GF-D8 (cell line): Measurements from ENCODE around the gene WDR82.

Experiments
- DNase-seq: peaks from one replicate; lab custom pipeline; 2025; lab: John Stamatoyannopoulos, UW

The WDR82 gene

DNA sequence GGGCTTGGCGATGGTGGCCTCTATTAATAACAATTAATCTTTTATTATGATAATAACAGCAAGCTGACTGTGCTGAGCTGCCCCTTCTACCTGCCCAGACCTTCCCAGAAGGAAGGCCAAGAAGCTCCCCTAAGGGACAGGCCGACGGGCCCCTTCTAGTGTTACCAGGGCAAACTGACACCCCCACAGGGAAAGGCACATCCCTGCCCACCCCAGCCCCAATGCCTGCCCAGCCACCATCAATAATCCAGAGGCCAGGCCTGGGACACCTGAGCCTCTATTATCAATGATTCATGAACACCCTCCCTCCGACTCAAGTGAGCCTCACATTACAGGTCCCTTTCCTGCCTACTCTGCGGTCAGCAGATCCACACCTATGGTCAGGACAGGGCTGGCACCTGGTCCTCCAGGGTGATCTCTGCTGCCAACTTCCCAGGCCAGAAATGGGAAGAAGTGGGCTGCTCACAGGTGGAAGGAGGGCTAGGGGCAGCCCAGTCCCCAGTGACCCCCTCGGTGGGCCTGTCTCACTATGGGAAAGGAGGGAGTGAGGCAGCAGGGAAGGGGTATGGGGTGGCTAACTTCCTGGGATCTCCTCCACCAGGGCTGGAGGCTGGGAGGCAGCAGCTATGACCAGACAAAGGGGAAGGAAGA, 41.3 kb downstream of the WDR82 start:
- no peak for DNase-seq

DNA sequence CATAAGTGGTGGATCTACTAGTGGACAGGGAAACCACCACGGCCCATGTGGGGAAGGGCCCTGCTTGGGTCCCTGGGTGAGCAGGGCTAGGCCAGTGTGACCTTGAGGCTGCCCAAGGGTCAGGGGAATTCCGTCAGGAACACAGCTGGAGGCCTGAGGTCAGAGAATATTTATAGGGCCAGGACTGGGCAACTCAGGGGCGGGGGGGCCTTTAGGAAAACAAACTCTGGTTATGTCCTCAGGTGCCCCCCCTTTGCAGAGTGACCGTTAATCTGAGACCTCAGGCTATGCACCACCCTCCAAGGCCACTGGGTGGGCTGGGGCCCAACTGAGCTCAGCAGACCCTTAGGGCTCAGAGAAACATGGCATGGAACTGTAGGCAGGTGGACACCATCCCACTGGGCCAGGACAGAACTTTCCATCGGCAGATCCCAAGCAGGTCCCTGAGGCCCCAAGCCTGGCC, 42.0 kb downstream of the WDR82 start:
- DNase-seq = no peak

DNA sequence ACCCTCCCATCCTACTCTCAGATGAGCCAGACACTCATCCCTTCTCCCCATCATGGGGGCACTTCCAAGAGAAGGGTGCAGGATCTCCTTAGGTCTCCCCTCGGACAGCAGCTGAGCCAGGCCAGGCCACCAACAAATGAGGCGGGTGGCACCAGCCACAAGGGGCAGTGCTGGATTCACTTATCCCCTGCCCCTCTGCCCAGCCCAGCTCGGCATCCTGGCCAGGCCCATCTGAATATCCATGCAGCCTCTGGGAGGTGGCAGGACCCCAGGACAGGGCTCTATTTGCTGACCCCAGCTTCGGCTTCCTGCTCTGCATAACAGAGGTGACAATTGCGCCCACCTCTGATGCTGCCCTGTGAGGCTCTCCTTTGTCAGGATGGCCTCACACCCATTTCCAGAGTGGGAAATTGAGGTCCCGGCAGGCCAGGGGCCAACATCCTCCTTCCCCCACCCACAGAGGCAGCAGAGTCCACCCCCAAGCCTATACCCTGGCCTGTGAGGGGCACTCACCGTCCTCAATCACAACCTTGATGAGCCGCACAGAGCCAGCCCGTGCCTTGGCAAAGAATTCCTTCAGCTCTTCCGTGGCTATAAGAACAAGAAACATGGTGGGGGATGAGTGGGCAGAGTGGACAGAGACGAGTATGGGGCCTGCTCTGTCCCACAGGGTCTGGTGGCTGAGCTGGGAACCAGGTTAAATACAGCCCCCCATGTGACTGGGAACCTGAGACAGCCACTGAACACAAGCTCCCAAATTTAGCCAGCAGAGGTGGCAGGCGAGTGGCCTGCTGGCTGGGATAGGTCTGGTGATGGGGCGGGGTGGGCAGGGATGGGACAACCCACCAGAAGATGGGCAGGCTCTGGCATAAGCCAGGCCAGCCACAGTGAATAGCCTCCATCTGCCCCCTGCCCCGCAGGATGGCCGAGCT, 43.7 kb downstream of the WDR82 start:
- DNase-seq = no peak

DNA sequence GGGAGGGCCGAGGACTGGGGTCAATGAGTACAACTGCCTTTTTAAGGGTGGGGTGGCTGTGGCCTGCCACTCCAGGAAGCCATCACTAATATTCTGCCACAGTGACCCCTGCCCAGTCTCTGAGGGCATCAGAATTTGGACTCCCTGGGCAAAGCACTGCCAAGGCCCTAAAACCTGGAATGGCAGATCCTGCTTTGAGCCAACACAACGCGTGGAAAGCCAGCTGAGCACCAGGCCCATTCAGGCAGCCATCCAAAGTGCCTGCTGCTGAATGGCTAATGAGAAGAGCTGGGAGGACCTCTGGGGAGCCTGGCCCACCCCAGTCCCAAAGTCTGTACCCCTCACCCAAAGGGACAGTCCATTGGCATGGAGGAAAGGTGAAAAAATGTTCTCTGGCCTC, 44.5 kb downstream of the WDR82 start:
- DNase-seq = no peak

DNA sequence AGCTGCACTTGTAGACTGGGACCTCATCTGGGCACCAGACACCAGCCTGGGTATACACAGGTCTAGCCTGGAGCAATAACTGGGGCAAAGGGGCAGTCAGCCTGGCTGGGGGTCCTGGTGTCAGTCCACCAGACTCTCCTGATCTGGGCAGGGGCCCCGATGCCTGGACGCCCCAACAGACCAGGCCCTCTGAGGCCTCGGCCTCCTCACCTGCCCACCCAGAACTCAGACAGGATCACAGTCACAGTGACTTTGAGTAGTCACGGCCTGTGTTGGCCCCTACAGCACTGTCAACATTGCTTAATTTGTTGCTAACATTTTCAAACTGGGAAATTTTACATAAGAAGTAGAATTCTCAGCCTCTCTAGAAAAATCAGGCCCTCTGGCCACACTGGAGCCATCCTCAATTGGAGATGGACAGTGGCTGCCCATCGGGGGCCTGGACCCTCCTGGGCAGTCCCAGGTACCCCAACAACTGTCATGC, 45.3 kb downstream of the WDR82 start:
- DNase-seq = no peak

DNA sequence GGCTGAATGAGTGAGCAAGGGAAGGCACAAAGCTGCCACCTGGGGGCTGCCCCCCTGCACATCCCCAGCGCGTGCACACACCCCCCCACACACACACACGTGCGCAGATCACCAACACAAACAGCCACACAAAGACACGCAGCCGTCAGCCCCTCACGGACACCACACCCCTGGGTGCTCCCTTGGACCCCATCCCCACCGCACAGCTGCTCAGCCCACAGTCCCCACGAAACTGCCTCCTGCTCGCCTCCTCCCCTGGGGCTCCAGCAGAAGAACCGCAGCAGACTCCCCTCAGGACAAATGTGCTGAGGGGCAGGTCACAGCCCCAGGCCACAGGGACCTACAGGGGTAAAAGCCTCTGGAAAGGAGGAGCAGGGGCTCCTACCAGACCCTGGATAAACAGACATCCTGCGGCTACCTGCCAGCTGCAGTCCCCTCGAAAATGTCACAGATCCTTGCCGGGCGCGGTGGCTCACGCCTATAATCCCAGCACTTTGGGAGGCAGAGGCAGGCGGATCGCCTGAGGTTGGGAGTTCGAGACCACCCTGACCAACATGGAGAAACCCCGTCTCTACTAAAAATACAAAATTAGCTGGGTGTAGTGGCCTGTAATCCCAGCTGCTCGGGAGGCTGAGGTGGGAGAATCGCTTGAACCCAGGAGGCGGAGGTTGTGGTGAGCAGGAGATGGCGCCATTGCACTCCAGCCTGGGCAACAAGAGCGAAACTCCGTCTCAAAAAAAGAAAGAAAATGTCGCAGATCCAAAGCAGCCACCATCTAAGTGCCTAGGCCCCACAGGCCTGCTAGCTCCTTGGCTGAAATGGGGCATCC, 46.0 kb downstream of the WDR82 start:
- DNase-seq = no peak

DNA sequence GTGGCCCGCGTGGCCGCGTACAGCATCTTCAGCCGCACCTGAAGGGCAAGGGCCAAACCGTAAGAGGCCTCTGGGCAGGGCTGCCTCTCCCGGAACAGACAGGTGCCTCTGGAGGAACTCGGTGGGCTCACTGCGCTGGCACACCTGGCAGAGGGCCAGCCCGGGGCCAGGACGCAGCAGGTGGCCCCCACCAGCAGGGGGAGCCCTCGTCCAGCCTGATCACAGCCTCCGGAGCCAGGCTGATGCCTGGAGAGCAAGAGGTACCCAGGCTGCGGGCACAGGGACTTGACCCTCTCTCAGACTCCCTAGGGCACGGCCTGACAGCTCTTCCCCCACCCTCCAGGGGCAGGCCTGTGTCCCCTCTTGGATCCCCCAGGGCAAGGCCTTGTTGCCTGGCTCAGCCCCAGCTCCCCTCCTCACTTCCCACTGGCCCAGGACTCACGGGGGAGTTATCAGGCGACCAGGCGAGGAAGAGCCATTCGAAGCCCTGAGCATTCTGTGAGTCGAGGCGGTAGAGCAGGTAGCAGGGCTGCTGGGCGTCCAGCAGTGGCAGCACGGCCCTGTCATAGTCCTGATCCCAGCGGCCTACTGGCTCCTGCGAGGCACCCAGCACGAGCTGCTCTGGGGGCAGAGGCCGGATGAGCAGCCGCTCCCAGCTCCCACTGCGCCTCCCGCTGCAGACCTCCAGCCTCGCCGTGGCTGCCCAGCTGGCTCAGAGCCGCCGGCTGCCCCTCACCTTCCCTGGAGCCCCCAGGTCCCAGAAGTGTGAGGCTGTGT, 46.8 kb downstream of the WDR82 start:
- DNase-seq = no peak

DNA sequence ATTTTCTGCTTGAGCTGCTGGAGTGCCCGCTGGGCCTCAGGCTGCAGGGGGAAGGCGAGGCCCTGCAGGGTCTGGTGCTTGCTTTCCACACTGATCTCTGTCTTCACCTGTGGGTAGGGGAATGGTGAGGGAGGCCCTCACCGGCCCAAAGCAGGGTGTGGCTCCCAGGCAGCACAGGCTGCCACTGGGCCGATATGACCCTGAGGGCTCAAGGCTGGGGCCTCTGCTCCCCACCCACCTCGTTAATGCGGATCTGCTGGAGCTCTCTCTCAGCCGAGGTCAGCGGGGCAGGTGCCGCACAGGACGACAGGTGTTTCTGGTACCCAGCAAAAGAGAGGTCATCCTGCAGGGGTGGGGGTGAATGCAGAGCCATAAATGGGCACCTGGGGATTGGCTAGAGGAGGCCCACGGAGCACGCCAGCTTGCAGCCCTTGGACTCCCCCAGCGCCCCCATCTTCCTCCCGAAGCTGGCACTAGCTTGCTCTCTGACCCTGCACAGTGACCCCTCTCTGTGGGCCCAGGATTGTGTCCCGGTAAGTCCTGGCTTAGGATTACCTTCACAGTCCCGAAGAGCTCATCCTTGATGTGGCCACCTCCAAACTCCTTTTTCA, 47.5 kb downstream of the WDR82 start:
- DNase-seq = no peak

DNA sequence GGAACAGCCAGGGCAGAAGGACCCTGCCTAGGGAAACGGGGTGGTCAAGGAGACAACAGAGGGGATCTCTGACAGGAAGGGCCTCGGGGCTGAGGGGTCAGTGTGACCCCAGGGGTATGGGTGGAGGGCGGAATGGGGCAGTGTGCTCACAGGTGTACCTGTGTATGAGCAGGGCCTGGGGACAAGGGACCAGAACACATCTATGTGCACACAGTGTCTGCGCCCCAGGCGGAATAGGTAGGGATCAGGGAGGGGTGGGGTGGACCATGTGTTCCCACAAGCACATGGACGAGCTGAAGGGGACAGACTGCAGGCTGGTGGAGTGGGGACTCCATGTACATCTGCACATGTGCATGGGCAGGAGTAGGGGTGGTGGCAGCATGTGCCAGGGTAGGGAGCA, 48.0 kb downstream of the WDR82 start:
- no peak for DNase-seq

DNA sequence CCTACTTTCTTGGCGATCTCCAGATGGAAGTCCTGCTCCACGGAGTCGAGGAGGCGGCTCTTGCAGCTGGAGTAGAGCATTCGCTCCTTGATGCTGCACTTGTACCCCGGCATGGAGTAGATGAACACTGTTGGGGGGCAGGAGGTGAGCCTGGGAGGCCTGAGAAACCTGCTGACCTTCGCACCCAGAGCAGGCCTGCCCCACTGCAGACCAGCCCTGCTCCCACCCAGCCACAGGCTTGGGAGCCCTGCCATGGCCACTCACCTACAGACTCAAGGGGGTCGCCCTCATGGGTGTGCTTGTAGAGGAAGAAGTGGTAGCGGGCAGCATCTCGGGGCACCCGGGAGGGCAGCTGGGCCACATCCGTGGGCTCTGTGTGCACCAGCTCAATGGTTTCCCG, 48.8 kb downstream of the WDR82 start:
- no peak for DNase-seq

DNA sequence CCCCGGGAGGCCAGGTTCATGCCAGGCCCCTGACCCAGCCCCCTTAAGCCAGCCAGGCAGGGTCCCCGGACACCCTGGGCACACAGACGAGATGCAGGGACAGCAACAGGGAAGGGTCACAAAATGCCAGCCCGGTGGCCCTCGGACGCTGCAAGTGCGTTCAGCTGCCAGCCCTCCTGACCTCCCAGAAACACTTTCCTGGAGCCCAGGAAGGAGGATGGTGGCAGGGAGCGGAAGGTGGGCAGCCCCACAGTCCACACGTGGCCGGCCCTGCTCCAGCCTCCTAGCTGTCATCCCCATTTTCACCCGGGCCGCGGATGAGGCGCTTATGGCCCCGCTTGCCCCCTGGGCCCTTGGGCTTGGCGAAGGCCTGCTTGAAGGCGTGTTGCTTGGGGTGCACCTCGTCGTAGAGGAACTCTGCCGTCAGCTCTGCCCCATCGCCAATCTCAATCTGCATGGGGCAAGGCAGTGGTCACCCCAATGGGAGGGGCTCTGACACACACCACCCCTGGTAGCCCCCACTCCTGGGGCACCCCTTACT, 49.6 kb downstream of the WDR82 start:
- no peak for DNase-seq

DNA sequence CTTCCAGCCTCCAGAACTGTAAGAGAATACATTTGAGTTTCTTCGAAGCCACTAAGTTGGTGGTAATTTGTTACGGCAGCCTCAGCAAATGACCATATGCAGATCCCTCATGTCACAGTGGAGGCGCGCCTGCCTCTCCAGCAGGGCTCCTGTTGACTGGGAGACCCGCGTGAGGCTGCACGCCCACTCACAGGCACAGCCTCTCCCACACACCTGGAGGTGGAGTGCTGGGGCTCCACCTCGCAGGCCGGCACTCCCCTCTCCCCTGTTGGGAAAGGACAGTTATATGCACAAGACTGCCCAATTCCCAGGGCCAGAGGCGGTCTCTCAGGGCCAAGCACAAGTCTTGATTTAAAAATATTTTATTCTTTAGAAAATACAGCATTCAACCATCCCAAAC, 50.2 kb downstream of the WDR82 start:
- no peak for DNase-seq

DNA sequence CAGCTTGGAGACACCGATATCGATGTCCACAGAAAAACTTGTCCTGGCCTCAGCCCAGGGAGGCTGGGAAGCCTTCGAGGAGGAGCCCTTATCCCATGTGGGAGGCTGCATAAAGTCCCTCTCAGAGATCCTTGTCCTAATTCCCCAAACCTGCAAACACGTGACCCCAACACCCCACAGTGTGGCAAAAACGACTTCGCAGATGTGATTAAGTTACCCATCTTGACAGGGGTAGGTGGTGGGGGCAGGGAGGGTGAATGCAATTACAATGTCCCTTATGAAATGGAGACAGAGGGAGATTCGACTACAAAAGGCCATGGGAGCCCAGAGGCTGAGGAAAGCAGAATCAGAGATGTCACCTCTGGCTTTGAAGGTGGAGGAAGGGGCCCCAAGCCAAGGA, 50.7 kb downstream of the WDR82 start:
- DNase-seq = no peak

DNA sequence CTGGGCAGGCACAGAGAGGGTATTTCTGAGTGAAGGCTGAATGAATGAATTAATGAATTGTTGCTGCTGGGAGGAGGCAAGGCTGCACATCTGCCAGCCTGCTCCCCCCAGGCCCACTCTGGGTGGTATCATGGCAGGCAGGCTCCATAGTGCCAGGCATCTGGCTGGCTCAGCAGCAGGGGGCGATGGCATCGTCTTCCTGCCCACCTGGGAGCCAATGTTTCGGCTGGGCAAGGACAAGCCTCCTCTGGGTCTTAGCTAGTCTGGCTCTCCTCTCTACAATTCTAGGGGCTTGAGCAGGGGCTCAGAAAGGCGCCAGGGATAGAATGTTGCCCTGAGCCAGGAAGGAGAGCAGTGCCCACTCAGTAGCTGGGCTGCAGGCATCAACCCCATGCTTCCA, 51.3 kb downstream of the WDR82 start:
- no peak for DNase-seq

DNA sequence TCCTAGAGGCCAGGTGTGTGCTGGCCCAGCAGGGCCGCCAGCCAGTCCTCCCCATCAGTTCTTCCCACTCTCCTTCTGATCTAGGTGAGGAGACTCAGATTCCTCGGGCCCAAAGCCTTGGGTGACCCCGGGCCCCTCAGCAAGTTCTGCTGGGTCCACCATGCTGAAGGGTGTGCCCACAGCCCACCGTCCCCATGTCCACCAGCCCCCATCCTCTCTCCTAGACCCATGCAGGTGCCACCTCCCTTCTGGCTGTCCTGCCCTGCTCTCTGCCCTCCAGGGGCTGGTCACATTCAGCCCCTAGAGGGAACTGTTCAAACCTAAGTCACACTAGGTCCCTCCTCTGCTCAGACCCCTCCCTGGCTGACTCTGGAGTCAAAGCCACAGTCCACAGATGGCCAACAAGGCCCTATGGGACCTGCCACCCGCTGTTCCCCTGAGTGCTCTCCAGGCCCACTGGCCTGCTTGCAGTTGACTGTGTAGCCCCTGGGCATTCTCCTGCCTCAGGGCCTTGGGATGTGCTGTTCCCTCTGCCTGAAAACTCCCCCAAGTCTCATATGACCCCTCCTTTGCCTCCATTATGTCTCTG, 52.1 kb downstream of the WDR82 start:
- DNase-seq = peak; percentile 41

DNA sequence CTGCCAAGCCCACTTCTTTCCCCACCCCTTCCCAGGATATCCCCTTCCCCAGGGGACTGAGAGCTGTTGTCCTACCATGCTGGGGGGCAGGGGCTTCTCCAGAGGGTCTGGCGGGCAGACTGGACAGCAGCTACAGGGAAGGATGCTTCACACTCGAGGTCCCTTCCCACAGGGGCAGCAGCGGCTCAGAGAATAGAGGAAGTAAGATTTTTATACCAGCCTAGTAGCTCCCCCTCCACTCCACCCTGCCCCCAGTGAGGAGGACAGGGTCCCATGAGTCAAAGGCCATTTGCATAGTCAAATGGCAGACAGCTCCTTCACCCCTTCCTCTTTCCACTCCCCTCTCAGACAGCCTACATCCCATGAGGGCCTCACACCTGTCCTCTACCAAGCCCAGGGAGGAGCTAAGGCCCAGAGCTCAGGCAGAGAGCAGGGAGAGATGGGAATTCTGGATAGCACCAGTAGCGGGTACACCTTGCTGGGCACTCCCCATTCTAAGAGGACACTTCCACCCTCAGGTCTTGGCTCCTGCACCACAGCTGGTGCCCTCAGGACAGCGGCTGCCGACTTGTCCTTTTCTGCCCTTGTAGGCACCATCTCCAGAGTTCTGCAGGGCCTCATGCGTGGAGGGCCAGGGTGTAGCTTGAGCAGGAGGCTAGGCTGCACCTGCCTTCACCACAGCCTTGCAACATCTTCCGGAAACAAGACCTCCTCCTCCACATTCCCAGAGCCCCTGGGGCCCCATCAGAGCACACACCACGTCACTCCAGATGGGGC, 52.8 kb downstream of the WDR82 start, which contains the start of gene TLR9:
TLR9 (minus strand) TSS at position 194 of the 777 bp plus-strand sequence; CDS start at position 78, 116 bp downstream.
- peak; percentile 95 for DNase-seq

DNA sequence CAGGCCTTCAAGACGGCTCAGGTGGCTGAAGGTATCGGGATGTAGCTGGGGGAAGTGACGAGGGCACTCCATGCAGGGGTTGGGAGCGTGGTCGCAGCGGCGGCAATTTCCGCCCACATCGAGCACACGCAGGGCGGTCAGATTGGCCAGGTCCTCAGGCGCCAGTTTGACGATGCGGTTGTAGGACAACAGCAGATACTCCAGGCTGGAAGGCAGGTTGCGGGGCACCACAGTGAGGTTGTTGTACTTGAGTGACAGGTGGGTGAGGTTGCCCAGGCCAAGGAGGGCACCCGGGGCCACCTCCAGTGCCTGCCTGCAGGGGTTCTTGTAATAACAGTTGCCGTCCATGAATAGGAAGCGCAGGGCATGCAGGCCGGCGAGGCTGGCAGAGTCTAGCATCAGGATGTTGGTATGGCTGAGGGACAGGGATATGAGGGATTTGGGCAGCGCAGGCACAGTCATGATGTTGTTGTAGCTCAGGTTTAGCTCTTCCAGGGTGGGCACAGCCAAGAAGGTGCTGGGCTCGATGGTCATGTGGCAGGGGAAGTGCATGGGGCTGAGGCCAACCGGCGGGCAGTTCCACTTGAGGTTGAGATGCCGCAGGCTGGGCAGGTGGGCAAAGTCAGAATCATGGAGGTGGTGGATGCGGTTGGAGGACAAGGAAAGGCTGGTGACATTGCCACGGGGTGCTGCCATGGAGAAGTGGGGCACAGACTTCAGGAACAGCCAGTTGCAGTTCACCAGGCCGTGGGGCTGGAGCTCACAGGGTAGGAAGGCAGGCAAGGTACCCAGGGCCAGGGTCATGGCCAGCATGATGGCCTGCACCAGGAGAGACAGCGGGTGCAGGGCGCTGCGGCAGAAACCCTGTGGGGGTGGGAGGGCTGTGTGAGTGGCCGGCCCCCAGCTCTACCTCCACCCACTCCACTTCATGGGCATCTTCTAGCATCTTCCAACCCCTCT, 54.7 kb downstream of the WDR82 start:
- DNase-seq = no peak
